AML-193 (cell line): ENCODE data around the gene CHST12.
"Not testable (repeated sequence)": the region's sequence is repeated elsewhere in the genome, so short reads cannot be mapped to it uniquely, and the experiment has no call there.

ENCODE experiments used
- DNase-seq, 2 experiments: peaks; one replicate each; lab custom pipeline; 2025; lab: John Stamatoyannopoulos, UW

The CHST12 gene

DNA sequence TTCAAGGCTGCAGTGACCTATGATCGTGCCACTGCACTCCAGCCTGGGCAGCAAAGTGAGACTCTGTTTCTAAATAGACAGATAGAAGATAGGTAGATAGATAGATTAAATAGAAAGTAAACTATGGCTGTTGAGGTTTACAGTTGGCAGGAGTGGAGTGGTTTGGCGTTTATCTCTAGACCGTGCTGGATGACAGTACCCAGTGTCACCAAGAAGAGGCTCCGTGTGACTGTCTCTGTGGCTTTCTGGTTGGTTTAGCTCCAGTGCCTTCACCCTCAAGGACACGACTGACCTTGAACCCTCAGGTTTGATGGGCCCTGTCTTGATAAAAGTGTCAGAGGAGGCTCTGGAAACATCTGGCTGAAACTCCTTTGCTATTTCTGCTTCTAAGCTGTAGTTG lies 31.7 kb downstream of the CHST12 start:
- DNase-seq = no peak

DNA sequence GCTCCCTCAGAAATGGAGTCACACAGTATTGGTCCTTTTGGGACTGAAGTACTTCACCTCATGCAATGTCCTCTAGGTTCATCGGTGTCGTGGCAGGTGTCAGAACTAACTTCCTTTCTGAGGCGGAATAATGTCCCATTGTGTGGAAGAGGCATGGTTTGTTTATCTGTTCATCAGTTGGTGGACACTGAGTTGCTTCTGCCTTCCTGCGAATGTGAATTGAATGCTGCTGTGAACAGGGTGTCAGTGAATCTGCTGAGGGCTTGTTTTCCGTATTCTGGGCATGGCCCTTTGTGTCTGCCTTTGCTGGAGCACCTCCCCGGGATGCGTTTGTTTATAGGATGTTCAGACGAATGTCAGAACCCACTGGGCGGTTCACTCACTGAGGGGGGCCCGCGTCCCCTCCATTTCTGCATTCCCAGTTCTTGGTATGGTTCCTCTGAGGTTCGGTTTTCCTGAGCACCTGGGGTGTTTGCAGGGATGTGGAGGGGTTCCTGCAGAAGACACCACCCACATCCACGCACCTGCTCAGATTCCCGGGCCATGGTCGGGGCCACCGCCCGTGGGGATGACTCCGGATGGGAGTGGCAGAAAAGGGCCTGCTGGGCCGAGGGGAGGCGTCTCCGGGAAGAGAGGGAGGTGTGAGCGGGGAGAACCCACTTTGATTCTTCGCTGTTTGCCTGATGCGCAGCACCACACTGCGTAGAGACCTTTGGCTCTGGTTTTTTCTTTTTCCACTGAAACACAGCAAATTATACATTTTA lies 33.1 kb downstream of the CHST12 start:
- no peak for DNase-seq

DNA sequence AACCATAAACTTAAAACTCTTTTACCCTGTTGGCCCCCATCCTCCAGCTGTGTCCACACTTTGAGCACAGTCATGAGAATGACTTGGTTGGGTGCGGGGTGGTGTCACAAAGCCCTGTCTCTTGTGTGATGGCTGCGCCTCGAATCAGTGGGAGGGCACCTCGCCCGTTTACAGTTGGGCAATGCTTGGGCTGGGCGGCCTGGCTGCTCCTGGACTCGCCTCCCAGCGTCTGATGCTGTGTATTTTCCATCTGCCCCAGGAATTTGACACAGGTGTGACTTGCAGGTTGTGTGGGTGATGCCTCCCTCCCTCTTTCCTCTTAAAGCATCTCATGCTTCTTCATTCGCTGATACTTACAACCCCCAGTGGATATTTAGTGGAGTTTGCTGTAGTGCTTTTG lies 33.7 kb downstream of the CHST12 start:
- no peak for DNase-seq

DNA sequence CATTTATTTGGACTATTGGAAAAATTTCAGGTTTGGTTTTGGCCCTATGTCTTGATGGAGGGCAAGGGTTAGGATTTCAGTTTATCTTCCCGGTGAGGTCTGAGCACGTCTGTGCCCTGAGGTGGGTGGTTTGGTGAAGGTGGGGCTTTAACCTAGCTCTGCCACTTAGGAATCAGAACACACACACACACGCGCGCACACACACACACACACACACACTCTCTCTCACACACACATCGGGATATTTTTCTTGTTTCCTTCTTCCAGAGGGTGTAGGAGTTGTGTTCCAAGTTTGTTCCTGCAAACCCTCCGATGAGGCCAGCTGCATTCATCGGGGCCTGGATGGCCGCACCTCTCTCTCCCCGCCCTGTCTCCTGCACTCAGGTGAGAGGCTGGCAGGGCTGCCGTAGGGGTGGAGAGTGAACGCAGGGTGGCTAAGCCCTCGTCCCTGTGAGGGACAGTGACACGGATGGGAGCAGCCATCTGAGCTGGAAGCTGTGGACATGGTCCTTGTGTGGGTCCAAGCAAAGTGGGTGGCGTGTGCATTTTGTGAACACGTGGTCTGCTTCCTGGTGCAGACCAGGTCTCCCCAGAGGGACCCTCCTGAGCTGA lies 34.2 kb downstream of the CHST12 start:
- no peak for DNase-seq

DNA sequence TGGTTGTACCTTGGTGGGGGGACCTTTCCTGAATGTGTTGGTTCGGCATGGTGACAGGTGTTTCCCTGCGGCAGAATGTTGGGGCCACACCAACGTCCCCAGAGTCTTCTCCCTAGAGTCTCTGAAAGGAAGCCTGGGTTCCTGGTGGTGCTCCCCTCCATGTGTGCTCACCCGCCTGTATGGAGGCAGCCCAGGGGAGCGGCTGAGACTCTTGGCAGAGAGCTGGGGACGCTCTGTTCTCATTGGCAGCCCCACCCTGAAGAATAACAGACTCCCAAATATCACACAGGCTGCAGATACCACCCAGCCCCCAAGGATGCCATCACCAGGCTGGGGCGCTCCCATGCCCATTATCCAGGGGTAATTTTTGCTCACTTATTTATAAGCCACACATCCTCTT lies 34.8 kb downstream of the CHST12 start:
- DNase-seq = no peak

DNA sequence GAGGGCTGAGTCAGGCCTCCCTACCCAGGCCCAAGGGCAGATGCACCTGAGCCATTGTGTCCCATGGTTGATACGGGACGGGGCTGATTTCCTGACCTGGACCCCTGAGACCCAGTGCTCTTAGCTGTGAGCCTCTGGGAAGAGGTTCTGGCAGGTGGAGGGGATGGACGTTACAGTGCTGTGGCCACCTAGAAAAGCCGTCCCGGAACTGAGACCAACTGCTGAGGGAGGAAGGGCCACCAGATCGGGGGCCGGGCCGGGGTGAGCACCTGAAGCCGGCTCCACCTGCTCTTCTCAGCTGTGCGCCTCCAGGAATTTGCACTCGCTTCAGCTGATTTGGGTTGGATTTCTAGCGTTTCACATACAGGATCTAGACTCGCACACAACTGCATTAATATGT lies 35.4 kb downstream of the CHST12 start:
- DNase-seq = no peak

DNA sequence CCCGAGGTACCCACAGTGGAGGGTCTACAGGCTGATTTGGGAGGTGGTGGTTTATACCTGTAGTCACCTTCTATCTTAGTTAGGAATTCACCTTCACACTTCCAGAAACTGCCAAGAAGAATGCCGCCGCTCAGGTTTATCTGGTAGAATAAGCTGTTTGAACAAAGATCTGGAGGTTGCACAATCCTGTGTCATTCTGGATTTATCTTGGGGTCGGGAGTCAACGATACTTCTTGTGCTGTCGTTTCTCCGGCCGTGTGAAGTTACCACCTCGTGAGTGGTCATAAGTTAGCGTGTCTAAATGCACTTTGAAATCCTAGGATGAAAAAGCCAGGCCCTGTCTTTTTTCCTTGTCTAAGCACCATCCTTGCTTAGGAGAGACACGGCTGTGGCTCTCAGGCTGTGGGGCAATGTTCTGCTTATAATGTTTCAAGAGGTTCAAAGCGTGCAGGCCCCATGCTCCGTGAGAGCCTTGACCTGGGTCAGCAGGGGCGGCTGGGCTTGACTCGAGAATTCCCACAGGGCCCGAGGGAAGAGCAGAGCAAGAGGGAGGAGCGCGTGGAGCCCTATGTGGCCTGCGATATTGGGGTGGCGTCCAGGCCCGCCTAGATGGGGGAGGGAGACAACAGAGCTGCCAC lies 37.3 kb downstream of the CHST12 start:
- DNase-seq = no peak

DNA sequence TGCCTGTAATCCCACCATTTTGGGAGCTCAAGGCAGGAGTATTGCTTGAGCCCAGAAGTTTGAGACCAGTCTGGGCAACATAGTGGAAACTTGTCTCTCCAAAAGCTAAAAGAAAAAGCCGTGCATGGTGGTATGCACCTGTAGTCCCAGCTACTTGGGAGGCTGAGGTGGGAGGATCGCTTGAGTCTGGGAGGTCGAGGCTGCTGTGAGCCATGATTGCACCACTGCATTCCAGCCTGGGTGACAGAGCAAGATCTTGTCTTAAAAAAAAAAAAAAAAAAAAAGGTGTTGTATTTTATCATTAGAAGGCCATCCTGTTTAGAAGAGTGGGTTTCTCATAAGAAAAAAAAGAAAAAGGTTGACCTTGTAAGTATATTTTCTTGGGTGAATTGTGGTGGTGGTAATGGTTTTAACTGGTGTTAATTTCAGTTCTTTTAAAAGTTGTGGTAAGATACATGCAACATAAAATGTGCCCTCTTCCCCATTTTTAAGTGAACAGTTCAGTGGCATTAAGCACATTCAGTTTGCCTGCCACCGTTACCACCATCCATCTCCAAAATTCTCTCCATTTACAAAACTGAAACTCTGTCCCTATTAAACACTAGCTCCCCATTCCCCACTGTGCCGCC lies 38.1 kb downstream of the CHST12 start:
- DNase-seq = no peak

DNA sequence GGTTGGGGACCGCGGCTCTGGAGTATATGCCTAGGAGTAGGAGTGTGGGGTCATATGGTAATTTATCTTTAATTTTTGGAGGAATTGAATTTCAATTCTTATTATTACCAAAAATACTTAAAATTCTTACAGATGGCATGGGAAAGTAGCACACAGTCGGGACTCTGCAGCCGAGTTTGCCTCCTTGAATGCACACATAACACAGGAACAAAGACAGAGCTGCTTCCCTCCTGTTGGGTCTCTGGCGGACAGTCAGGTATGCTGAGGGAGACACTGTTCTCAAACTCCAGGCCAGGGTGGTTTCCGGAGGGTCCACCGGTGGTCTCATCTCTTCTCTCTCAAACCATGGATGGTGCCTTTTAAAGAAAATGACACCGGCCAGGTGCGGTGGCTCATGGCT lies 40.1 kb downstream of the CHST12 start:
- DNase-seq = no peak

DNA sequence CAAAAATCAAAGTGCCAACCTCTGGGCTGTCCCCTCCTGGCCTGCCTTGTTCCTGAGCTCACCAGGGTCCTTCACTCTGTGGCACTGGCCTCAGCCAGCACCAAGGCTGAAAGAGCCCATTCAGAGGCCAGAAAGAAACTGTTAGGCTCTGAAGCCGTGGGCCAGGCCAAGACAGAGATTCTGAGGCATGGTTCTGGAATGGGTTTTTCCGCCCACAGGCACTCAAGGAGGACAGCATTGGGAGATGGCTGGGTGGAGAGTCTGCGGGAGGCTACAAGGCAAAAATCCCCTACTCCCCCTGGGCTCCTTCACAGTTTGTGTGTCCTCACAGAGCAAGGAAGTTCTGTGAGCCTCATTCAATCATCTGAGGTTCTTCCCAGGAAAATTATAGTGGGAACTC lies 41.1 kb downstream of the CHST12 start:
- DNase-seq = no peak

DNA sequence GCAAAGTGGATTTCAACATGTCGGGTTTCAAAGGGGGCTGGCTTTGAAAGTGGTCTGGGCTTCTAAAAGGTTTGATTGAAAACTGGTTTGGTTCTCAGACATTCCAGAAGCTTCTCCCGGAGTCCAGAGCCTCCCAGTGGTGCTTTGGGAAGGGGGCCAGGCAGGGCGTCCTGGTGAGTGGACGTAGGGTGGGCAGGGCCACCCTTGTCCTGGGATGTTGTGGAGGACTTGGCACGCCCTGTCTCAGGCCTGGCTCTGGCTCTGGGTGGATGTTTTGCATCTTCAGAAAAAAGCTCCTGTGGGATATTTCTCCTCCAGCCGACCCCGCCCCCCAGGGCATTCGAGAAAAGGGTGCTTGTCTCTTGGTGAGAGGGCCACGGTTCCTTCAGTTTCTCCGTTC lies 41.6 kb downstream of the CHST12 start:
- DNase-seq = no peak

DNA sequence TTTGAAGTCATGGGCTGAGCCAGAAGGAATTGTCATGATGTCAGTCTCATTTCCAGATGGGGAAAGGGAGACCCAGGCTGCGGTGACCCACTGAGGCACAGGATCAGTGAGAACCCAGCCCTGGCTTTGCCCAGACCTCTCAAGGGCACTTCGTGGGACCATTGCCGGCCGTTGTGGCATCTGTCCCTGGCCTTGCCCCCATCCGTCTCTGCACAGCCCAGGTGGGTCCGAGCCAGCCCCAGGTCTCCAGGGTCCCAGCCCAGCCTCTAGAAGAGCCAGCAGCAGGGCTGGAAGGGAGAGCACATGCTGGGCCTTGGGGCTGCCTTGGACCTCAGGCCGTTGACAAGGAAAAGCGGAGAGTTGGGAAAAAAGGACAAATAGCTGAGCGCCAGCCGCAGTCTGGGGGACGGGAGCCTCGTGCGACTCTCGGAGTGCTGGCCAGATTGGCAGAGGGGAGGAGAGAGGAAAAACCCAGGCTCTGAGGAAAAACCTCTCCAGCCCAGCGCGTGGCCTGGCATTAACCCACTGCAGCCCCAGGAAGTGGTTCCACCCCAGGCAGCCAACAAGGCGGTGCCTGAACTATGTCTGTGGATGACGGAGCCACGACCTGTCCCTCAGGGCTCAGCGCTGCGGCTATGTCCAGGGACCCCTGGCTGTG lies 42.6 kb downstream of the CHST12 start:
- DNase-seq = no peak

DNA sequence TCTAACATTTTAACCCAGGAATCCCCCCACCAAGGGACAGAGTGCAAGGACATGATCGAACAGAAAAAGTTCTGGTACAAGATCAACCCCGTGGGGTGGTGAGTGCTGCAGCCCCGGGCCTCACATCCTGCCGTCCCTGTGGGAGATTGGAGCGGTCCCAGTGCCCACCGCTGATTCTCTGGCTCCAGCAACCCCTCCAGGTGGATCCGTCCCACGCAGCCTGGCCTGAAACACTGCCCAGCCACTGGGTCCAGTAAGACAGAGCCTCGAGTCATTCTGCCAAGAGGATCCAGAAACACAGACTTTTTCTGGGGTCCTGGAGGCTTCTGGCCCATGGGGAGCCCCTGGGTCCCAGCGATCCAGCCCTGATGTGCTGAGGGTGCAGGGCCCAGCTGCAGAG lies 43.3 kb downstream of the CHST12 start:
- no peak for DNase-seq

DNA sequence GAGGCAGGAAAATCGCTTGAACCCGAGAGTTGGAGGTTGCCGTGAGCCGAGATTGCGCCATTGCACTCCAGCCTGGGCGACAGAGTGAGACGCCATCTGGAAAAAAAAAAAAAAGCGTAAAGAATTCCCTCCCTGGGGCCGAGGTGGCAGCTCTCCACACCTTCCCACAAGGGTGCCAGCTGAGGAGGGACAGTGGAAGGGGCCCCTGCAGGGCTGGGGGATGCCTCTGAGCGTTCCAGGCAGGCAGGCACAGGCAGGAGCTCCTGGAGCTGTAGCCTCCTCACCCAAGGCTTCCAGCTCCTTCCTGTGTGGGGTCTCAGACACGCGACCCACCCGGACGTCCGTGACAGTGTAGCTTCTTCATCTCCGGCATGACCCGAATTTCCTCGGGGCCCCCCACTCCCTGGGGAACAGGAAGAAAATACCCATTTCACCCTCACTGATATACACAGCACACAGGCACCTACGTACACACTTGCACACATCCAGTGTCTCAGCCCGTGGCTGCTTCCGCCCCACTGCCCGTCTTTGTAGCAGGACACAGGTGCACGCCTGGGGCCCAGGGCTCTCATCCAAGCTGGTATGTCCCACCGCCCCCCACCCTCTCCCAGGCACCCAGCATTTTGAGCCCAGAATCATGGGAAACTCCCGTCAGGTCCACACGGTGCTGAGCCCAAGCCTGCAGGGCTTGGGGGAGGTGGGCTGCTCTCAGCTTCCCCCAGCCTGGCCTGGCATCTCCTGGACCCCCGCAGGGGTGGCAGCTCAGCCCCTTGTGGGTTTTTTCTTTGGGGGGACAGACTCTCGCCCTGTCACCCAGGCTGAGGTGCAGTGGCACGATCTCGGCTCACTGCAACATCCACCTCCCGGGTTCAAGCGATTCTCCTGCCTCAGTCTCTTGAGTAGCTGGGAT lies 47.0 kb downstream of the CHST12 start:
- no peak for DNase-seq

DNA sequence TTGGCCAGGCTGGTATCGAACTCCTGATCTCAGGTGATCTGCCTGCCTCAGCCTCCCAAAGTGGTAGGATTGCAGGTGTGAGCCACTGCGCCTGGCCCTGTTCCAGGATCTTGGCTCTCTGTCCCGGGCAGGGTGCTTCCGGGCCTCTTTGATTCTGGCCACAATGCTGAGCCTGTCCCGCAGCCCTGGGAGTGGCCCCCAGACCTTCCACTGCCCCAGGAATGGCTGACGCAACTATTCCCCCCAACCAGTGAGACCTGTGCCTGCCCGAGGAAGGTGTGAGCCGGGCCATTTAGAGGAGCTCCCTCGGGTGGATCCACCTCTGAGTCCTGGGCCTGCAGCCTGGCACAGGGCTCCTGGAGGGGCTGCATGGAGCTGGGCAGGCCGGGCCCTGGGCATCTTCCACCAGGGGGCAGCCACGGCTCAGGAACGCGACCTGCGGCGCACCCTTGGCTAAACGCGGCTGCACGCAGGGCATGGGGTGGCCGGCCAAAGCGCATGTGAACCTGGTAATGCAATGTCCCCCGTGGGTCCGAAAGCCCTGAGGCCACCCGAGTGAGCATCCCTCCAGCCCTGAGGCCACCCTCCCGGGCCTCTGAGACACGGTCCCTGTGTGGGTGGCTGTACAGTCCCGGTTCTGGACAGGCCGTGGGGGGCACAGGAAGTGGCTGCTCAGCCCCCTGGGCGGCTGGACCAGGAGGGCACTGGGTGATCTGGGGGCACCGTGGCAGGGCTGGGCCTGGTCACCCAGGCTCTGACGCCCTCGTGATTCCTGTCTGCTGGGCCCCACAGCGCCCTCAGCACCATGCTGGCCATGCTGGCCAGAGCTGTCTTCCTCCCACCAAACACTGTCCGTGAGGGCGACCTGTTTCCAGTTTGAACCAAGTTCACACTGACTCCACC lies 48.0 kb downstream of the CHST12 start:
- peak; percentile 48 to 57 for DNase-seq

DNA sequence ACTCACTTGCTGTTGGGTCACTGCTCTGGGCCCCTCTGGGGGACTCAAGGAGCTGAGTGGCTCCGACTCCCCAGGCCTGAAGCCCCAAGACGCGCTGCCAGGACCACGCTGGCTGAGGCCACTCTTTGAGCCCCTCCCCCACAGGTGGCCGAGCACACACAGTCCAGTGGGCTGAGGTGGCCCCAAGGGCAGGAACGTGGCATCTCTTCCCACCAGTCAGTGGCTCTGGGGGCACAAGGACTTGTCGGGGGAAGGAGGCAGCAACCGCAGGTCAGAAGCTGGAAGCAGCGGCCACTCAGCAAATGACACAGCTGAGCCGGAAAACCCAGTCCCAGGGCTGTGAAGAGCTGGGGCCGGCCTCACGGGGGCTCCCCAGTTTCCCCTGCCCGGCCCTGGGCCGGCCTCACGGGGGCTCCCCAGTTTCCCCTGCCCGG lies 48.7 kb downstream of the CHST12 start:
- no peak for DNase-seq

DNA sequence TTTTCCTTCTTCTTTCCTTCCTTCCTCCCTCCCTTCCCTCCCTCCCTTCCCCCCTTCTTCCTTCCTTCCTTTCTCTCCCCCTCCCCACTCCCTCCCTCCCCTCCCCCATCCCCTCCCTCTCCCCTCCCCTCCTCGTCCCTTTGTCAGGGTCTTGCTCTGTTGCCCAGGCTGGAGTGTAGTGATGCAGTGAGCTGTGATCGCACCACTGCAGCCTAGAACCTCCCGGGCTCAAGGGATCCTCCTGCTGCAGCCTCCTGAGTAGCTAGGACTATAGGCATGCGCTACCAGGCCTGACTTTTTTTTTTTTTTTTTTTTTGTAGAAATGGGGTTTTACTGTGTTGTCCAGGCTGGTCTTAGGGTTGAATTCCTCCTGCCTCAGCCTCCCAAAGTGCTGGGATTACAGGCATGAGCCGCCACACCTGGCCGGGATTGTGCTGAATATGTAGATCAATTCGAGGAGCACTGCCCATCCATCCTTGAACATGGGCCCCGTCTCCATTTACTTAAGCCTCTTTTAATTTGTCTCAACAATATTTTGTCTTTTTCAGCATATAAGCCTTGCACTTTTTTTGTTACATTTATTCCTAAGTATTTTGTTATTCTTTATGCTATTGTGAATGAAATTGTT lies 49.3 kb downstream of the CHST12 start:
- DNase-seq = no peak

DNA sequence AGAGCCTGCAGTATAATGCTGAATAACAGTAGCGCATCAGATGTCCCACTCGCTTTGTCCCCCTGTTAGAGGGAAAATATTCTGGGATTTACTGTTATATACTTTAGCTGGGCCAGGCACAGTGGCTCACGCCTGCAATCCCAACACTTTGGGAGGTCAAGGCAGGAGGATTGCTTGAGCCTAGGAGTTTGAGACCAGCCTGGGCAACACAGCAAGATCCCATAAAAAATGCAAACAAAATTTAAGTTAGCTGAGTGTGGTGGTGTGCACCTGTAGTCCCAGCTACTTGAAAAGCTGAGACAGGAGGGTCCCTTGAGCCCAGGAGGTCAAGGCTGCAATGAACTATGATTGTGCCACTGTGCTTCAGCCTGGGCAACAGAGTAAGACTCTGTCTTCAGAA lies 50.4 kb downstream of the CHST12 start:
- not testable (repeated sequence) for DNase-seq

DNA sequence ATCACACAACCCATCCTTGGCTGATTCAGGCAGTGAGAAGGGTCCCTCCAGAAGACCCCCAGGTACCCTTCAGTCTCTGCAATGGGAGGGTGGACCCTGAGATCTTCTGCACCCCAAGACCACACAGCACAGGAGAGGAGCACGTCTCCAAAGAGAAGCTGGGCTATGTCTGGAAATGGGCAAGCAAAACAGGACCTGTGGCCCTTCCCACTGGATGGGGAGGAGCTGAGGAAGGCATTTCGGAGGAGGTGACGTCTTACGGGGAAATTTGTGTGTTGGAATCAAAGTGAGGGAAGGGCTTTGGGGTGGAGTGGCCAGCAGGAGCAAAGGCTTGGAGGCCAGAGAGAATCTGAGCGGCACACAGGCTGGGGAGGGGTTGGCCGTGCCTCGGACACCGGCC lies 56.3 kb downstream of the CHST12 start:
- no peak for DNase-seq

DNA sequence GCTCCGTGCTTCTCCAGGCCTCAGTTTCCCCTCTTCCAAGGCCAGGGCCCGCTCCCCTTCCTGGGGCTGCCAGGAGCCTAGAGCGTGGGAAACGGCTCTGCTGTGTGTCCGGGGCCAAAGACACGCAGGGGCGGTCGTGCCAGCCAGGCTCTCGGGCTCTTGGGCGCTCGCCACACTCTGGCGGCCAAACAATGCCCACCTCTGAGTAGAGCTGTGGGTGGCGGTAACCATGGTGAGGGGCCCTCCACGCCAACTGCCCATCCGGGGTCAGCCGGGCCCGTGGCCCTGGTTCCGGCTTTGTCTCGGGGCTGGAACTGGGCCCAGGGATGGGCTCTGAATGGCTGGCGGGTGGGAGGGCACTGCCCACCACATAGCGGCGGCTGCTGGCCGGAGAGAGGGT lies 56.8 kb downstream of the CHST12 start:
- no peak for DNase-seq
